K562 (cell line): ENCODE measurements around the gene CCR2. TPM values are rescaled to one million over a fixed set of nuclear protein-coding genes. Genes with fewer than 3 reads are reported as not detected.

ENCODE experiments used
- ATF7 ChIP-seq: fragments of 450-650 bp; IDR thresholded peaks from 2 replicates; pipeline ENCODE4 v1.7.1; 2014; ENCODE audit warnings: mild to moderate bottlenecking, moderate library complexity
- BDP1 ChIP-seq: IDR thresholded peaks from 3 replicates; pipeline ENCODE4 v1.6.1; 2011; ENCODE audit not compliant: insufficient read length, insufficient read depth
- ETV6 ChIP-seq, 3 experiments: fragments of 150-350 bp in 1 of 3; sonication (generic) in 1 of 3; formaldehyde crosslinking in 1 of 3; IDR thresholded peaks; 2 replicates each; pipeline versions ENCODE4 v1.6.1 to v1.8.0; 2014 to 2022; ENCODE audit warnings: borderline replicate concordance in 2 of 3, low read depth in 2 of 3, antibody characterized with exemption in 1 of 3, low read length in 1 of 3, mild to moderate bottlenecking in 1 of 3, missing genetic modification reagents in 1 of 3
- KDM2B ChIP-seq: fragments of 250-450 bp; sonication (Bioruptor Pico); IDR thresholded peaks from 2 replicates; pipeline ENCODE4 v1.8.0; 2021; ENCODE audit warnings: mild to moderate bottlenecking, moderate library complexity
- KLF13 ChIP-seq: fragments of 450-650 bp; IDR thresholded peaks from 2 replicates; pipeline ENCODE4 v1.6.1; 2016; ENCODE audit warnings: missing genetic modification characterization, low read depth, mild to moderate bottlenecking, missing compliant biosample characterization, moderate library complexity, borderline replicate concordance
- MBD2 ChIP-seq: sonication (generic); IDR thresholded peaks from 2 replicates; pipeline ENCODE4 v1.6.1; 2016; ENCODE audit warnings: low read depth, borderline replicate concordance
- PHTF2 ChIP-seq: fragments of 250-450 bp; sonication (Bioruptor Pico); IDR thresholded peaks from 2 replicates; pipeline ENCODE4 v1.5.0; 2021; ENCODE audit warnings: mild to moderate bottlenecking
- SIN3B ChIP-seq: fragments of 450-650 bp; IDR thresholded peaks from 2 replicates; pipeline ENCODE4 v1.6.1; 2017; ENCODE audit warnings: low read depth, mild to moderate bottlenecking, moderate library complexity
- ZNF507 ChIP-seq: conservative IDR thresholded peaks from 2 replicates; pipeline ENCODE4 v1.6.1; 2017; ENCODE audit warnings: missing genetic modification characterization, missing compliant biosample characterization
- ZNF695 ChIP-seq: fragments of 450-650 bp; formaldehyde crosslinking; IDR thresholded peaks from 2 replicates; pipeline ENCODE4 v1.4.0; 2020; ENCODE audit warnings: mild to moderate bottlenecking, moderate library complexity
- ZNF79 ChIP-seq: fragments of 250-450 bp; sonication (Bioruptor Pico); IDR thresholded peaks from 2 replicates; pipeline ENCODE4 v1.4.0; 2020; ENCODE audit warnings: low read depth, mild to moderate bottlenecking, moderate library complexity
- polyA plus RNA-seq, 8 experiments: library from polyadenylated mRNA; depleted of rRNA in 4 of 8; stranded (reverse) in 5 of 8; unstranded in 3 of 8; fragments of >200 nt; fragmentation: Nextera tagmentation in 2 of 8; fragmentation: Illumina TruSeq in 1 of 8; extraction: Ambion mirVana in 2 of 8; extraction: Trizol in 1 of 8; gene quantifications; 2 replicates each; pipeline versions ENCODE4 v1.2.1 to v1.2.3, GENCODE V29; 2011 to 2014; ENCODE audit warnings: inconsistent platforms in 1 of 8, missing spikeins in 1 of 8
- total RNA-seq, 7 experiments: library from RNA; depleted of rRNA in 6 of 7; stranded (reverse); fragments of >200 nt in 6 of 7; fragmentation: Illumina TruSeq in 2 of 7; extraction: Trizol in 2 of 7; gene quantifications; 2 replicates each; pipeline versions ENCODE4 v1.2.1 to v1.2.3, GENCODE V29; 2011 to 2021; ENCODE audit warnings: low replicate concordance in 1 of 7
- TF ChIP-seq, protein P1 (sequence below): fragments of 450-650 bp; IDR thresholded peaks from 2 replicates; pipeline ENCODE4 v1.6.1; 2014; ENCODE audit warnings: low read depth, mild to moderate bottlenecking, moderate library complexity, borderline replicate concordance
- TF ChIP-seq, protein P2 (sequence below): sonication (generic); formaldehyde crosslinking; IDR thresholded peaks from 2 replicates; pipeline ENCODE4 v1.8.1; 2023; ENCODE audit warnings: mild to moderate bottlenecking, missing genetic modification reagents
- TF ChIP-seq, protein P3 (sequence below): fragments of 450-650 bp; conservative IDR thresholded peaks from 2 replicates; pipeline ENCODE4 v1.6.1; 2016; ENCODE audit warnings: missing genetic modification characterization, low read depth, mild to moderate bottlenecking, missing compliant biosample characterization, moderate library complexity
- TF ChIP-seq, protein P4 (sequence below): fragments of 450-650 bp; IDR thresholded peaks from one replicate; pipeline ENCODE4 v1.6.1; 2018; ENCODE audit warnings: mild to moderate bottlenecking, moderate library complexity; ENCODE audit not compliant: partially characterized antibody
- TF ChIP-seq, protein P5 (sequence below): fragments of 250-450 bp; sonication (Bioruptor Pico); IDR thresholded peaks from 2 replicates; pipeline ENCODE4 v1.8.0; 2021; ENCODE audit warnings: moderate library complexity, mild to moderate bottlenecking, inconsistent platforms
- TF ChIP-seq, protein P6 (sequence below): fragments of 200-400 bp; formaldehyde crosslinking; IDR thresholded peaks from 2 replicates; pipeline ENCODE4 v1.6.1; 2017; ENCODE audit warnings: mild to moderate bottlenecking, low read depth, low read length, moderate library complexity

CCR2 gene
- total and polyA plus RNA-seq, 9 of the 15 experiments (the other 6 are each of a cell fraction or from before 2014, with no cell fraction given), result not detected

DNA sequence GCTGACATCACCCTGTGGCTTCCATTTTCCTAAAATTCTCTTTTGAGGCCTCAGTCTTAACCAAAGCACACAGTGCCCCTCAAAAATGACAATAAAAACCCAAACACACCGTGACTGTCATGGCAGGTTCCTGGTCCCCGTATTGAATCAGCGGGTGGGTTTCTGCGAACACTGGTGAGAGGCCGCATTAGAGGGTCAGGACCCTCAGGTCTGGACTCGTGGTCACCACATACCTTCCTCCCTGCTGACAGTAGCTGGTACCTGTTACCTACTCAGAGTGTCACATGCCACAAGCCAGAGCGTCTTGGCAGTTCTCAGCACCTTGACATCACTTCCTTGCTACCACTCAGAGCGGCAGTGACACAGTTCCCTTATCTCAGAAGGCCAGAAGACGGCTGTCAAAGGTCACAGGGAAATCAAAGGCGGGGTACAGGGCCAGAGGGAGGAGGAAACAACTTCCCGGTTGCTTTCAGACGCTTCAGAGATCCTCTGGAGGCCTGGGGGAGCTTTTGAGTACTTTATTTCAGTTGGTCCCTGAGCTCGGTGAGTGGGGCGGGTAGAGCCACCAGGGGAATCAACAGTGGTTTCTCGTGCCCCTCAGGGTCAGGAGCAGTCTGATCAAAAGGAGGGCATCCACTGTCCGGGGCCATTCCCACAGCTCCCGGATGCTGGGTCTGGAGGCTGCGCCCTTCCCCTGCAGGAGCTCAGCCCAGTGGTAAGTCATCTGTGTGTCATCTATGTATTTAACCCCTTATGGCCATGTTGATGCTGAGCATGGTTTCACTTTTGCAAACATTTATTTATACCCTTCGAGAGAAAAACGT lies 53.1 kb downstream of the CCR2 start, which contains the start of the genes CCR5AS and CCRL2 (continued):
- TF ChIP-seq, protein P1, sequence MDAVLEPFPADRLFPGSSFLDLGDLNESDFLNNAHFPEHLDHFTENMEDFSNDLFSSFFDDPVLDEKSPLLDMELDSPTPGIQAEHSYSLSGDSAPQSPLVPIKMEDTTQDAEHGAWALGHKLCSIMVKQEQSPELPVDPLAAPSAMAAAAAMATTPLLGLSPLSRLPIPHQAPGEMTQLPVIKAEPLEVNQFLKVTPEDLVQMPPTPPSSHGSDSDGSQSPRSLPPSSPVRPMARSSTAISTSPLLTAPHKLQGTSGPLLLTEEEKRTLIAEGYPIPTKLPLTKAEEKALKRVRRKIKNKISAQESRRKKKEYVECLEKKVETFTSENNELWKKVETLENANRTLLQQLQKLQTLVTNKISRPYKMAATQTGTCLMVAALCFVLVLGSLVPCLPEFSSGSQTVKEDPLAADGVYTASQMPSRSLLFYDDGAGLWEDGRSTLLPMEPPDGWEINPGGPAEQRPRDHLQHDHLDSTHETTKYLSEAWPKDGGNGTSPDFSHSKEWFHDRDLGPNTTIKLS, result peak; percentile 69
- TF ChIP-seq ATF7 (peak; percentile 94), KLF13 (0 out of 2 replicates have a peak, but pooled peaks have one; percentile 56), ETV6 (IDR thresholded peaks at IDR 0.05; ENCODE audit: borderline replicate concordance in 1 of 2, low read depth in 2 of 2, low read length in 1 of 2) (peak in 1 of 2 experiments; percentile 60; a peak in 2 of 4 replicates), ETV6 (CRISPR knock-in tag; IDR thresholded peaks at IDR 0.05; ENCODE audit: borderline replicate concordance) (no peak), ZNF507 (no peak), BDP1 (no peak), KDM2B (CRISPR knock-in tag) (no peak), MBD2 (peak; percentile 60; the same call in 1 of the 2 replicates), PHTF2 (CRISPR knock-in tag) (no peak), SIN3B (no peak), ZNF695 (CRISPR knock-in tag) (no peak; the same call in 1 of the 2 replicates), ZNF79 (CRISPR knock-in tag) (no peak)
- TF ChIP-seq, protein P2, sequence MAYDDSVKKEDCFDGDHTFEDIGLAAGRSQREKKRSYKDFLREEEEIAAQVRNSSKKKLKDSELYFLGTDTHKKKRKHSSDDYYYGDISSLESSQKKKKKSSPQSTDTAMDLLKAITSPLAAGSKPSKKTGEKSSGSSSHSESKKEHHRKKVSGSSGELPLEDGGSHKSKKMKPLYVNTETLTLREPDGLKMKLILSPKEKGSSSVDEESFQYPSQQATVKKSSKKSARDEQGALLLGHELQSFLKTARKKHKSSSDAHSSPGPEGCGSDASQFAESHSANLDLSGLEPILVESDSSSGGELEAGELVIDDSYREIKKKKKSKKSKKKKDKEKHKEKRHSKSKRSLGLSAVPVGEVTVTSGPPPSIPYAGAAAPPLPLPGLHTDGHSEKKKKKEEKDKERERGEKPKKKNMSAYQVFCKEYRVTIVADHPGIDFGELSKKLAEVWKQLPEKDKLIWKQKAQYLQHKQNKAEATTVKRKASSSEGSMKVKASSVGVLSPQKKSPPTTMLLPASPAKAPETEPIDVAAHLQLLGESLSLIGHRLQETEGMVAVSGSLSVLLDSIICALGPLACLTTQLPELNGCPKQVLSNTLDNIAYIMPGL (CRISPR knock-in tag), result no peak
- TF ChIP-seq, protein P3, sequence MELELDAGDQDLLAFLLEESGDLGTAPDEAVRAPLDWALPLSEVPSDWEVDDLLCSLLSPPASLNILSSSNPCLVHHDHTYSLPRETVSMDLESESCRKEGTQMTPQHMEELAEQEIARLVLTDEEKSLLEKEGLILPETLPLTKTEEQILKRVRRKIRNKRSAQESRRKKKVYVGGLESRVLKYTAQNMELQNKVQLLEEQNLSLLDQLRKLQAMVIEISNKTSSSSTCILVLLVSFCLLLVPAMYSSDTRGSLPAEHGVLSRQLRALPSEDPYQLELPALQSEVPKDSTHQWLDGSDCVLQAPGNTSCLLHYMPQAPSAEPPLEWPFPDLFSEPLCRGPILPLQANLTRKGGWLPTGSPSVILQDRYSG (tag), result peak; percentile 94
- TF ChIP-seq, protein P4, sequence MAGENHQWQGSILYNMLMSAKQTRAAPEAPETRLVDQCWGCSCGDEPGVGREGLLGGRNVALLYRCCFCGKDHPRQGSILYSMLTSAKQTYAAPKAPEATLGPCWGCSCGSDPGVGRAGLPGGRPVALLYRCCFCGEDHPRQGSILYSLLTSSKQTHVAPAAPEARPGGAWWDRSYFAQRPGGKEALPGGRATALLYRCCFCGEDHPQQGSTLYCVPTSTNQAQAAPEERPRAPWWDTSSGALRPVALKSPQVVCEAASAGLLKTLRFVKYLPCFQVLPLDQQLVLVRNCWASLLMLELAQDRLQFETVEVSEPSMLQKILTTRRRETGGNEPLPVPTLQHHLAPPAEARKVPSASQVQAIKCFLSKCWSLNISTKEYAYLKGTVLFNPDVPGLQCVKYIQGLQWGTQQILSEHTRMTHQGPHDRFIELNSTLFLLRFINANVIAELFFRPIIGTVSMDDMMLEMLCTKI, result no peak
- TF ChIP-seq, protein P5, sequence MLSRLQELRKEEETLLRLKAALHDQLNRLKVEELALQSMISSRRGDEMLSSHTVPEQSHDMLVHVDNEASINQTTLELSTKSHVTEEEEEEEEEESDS (CRISPR knock-in tag), result no peak
- TF ChIP-seq, protein P6, sequence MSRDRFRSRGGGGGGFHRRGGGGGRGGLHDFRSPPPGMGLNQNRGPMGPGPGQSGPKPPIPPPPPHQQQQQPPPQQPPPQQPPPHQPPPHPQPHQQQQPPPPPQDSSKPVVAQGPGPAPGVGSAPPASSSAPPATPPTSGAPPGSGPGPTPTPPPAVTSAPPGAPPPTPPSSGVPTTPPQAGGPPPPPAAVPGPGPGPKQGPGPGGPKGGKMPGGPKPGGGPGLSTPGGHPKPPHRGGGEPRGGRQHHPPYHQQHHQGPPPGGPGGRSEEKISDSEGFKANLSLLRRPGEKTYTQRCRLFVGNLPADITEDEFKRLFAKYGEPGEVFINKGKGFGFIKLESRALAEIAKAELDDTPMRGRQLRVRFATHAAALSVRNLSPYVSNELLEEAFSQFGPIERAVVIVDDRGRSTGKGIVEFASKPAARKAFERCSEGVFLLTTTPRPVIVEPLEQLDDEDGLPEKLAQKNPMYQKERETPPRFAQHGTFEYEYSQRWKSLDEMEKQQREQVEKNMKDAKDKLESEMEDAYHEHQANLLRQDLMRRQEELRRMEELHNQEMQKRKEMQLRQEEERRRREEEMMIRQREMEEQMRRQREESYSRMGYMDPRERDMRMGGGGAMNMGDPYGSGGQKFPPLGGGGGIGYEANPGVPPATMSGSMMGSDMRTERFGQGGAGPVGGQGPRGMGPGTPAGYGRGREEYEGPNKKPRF, result no peak
